NOMO-1 (cell line): ENCODE results near the gene FUZ.

Experiments
- DNase-seq, 2 experiments: peaks; one replicate each; lab custom pipeline; 2025; ENCODE audit not compliant: unreplicated experiment in 2 of 2; lab: John Stamatoyannopoulos, UW

The FUZ gene

DNA sequence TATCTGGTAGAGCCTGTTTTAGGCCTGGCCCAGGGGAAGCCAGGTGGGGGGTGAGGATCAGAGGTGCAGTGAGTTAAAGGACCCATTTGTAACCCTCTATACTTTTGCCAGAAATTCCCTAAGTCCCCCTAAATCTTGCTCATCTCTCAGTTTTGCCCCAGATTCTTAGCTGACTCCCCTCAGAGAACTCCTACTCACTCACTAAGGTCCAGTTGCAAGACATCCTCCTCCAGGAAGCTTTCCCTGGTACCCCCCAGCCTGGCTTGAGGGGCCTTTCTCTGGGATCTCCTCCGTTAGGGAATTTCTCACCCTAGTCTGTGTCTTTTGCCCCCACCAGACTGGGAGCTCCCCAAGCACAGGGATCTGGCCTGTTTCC is 51.9 kb downstream of the FUZ start:
- no peak for DNase-seq

DNA sequence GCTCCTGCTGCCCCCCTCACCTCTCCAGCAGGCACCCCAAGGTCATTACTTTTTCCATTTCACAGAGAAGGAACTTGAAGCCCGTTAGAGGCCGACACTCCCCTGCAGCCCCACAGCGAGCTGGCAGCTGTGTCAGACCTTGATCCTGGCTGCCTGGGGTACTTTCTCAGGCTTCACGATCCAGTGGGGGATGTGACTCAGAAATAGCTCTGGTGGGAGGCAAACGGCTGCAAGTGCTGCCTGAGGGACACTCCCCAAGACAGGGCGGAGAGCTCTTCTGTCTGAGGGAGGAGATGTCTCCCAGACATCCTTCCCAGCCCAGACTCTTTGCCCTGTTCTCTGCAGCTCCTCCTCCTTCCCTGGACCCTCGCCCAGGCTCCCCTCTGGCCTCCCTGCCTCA is 54.8 kb downstream of the FUZ start:
- DNase-seq, result no peak
